Body of pancreas (tissue), 4 donors: ENCODE results near the gene PIEZO1. TPM values are rescaled to one million over a fixed set of nuclear protein-coding genes. Genes with fewer than 3 reads are reported as not detected.

Source experiments
- ATAC-seq: fragments of 150-250 bp; one replicate; pipeline ENCODE4 v1.9.1; 2016
- DNase-seq, 4 donors: peaks; one replicate each; pipeline ENCODE4 v3.0.0-alpha.2; 2019
- H3K27ac ChIP-seq, 4 donors: fragments of 200-600 bp; sonication (generic); 1 replicate in 3 of 4; 2 replicates in 1 of 4; pipeline versions ENCODE4 v1.5.1 to v1.6.1; 2016 to 2019; ENCODE audit warnings: mild to moderate bottlenecking in 1 of 4, mixed read lengths in 1 of 4, moderate library complexity in 1 of 4
- H3K27me3 ChIP-seq, 2 donors: fragments of 200-600 bp; sonication (generic); one replicate each; pipeline ENCODE4 v1.6.0; 2016; ENCODE audit warnings: mild to moderate bottlenecking in 1 of 2
- H3K36me3 ChIP-seq, 2 donors: fragments of 200-600 bp; sonication (generic); replicated peaks in 1 of 2; 2 replicates each; pipeline ENCODE4 v1.5.1; 2016; ENCODE audit warnings: low read depth in 2 of 2; ENCODE audit not compliant: insufficient read depth in 1 of 2
- H3K4me1 ChIP-seq: fragments of 200-600 bp; sonication (generic); one replicate; pipeline ENCODE4 v1.6.0; 2016
- H3K4me3 ChIP-seq, 2 donors: fragments of 200-600 bp; sonication (generic); 1 replicate in 1 of 2; 2 replicates in 1 of 2; pipeline ENCODE4 v1.5.1; 2016 to 2019
- H3K9me3 ChIP-seq, 3 donors: fragments of 200-600 bp; sonication (generic); 1 replicate in 2 of 3; 2 replicates in 1 of 3; pipeline ENCODE4 v1.5.1; 2016
- CTCF ChIP-seq, 7 experiments: fragments of 450-650 bp in 4 of 7; fragments of 200-600 bp in 3 of 7; sonication (generic) in 3 of 7; IDR thresholded peaks; one replicate each; pipeline ENCODE4 v1.5.1; 2016 to 2019; ENCODE audit warnings: antibody characterized with exemption in 7 of 7
- POLR2A ChIP-seq, 3 donors: fragments of 450-650 bp; IDR thresholded peaks; one replicate each; pipeline ENCODE4 v1.6.1; 2016; ENCODE audit warnings: antibody characterized with exemption in 3 of 3, mild to moderate bottlenecking in 2 of 3
- WGBS, 2 donors: methylation state at CpG; one replicate each; pipeline ENCODE4 v1.1.5; 2017; 5-methylcytosine and 5-hydroxymethylcytosine counted together
- intact Hi-C: fragments of 100-400 bp; cut with DNase I; formaldehyde crosslinking; loops from one replicate; pipeline ENCODE4 v1.15.1; 2023
- total RNA-seq, 2 donors: library from RNA; depleted of rRNA; stranded (reverse); fragments of >200 nt; gene quantifications; one replicate each; pipeline ENCODE4 v1.1.0, GENCODE V29; 2016

Gene PIEZO1
- total RNA-seq, 2 donors from 2014 or later, result 61.0 to 269 TPM

- H3K27ac ChIP-seq, result no peak overlapping the region
- WGBS, 2 donors, result 75 to 76% methylated on average over 4 to 21 of the region's 22 CpGs
- peaks cover 37% of the 10 kb centered on the region for H3K4me1 ChIP-seq
- ATAC-seq, result no peak
- TF ChIP-seq CTCF (IDR thresholded peaks at IDR 0.05) (no peak), POLR2A (IDR thresholded peaks at IDR 0.05) (no peak)
- H3K27me3 ChIP-seq, result no peaks in the 10 kb centered on the region
- no peak overlapping the region for H3K4me3 ChIP-seq
- DNase-seq, result no peak
- intact Hi-C loops, result no loop called here
- H3K9me3 ChIP-seq, result no peaks in the 10 kb centered on the region
- no peaks in the 10 kb centered on the region for H3K36me3 ChIP-seq
Observed at GRCh38 chr16:88805340-88805715, 20.3 kb upstream of the PIEZO1 start.

DNA sequence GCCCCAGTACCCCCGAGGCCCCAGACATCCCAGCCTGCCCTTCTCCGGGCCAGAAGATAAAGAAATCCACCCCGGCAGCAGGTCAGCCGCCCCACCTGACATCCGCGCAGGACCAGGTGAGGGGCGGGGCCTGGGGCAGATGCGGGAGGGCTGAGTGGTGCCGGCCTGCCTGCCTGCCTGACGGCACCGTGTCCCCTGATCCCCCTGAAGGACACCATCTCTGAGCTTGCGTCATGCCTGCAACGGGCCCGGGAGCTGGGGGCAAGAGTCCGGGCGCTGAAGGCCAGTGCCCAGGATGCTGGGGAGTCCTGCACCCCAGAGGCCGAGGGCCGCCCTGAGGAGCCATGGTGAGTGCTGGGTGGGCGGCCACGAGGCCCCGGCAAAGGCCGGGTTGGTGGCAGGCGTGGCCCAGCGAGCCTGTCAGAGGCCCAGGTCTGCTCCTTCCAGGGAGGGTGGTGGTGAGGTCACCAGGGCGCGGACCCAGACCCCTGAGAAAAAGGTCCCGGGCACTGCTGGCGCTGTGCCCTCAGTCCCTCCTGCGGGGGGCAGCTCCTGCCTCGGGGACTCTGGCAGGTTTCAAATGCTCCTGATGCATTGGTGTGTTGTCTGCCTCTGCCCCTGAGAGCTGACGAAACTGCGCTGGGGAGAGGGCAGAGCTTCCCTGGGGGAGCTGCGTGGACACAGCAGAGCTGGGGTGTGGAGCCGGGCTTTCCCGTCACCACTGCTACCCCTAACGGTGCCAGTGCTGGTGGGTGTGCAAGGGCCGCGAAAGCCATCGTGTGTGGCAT, 19.7 kb upstream of the PIEZO1 start:
- Histone ChIP-seq H3K27me3 (no peaks in the 10 kb centered on the region), H3K27ac (no peak overlapping the region), H3K4me1 (peaks cover 31% of the 10 kb centered on the region), H3K4me3 (no peak overlapping the region), H3K9me3 (no peaks in the 10 kb centered on the region), H3K36me3 (no peaks in the 10 kb centered on the region)
- TF ChIP-seq POLR2A (IDR thresholded peaks at IDR 0.05) (no peak), CTCF (IDR thresholded peaks at IDR 0.05) (no peak)
- intact Hi-C loops, result no loop called here
- no peak for ATAC-seq
- peak in 2 of 4 donors; percentile 40 to 45 for DNase-seq
- 0 to 20% methylated on average over 11 to 37 of the region's 39 CpGs for WGBS, 2 donors

- DNase-seq (no peak), ATAC-seq (no peak)
- Histone ChIP-seq H3K4me3 (no peak overlapping the region), H3K9me3 (no peaks in the 10 kb centered on the region), H3K27ac (no peak overlapping the region), H3K4me1 (peaks cover 25% of the 10 kb centered on the region), H3K27me3 (no peaks in the 10 kb centered on the region), H3K36me3 (no peaks in the 10 kb centered on the region)
- TF ChIP-seq POLR2A (IDR thresholded peaks at IDR 0.05), result no peak
- no peak for TF ChIP-seq CTCF (IDR thresholded peaks at IDR 0.05)
- intact Hi-C loops, result no loop called here
- 3 to 4% methylated on average over 5 to 16 of the region's 16 CpGs for WGBS, 2 donors
Observed at GRCh38 chr16:88804173-88804551, 19.1 kb upstream of the PIEZO1 start.

GRCh38 chr16:88803264-88803987, 18.4 kb upstream of the PIEZO1 start, which contains the start of gene CDT1:
Gene CDT1 (plus strand): TSS chr16:88803789. CDS start chr16:88803832, 43 bp downstream.
- Histone ChIP-seq H3K36me3 (no peaks in the 10 kb centered on the region), H3K4me3 (peak within 1 kb of the TSS in 1 of 2 donors; percentile 60), H3K4me1 (peaks cover 23% of the 10 kb centered on the region), H3K27ac (peak within 1 kb of the TSS in 2 of 4 donors; percentile 39 to 56), H3K9me3 (no peaks in the 10 kb centered on the region), H3K27me3 (no peaks in the 10 kb centered on the region)
- 0 to 1% methylated on average over 21 to 64 of the region's 98 CpGs for WGBS, 2 donors
- DNase-seq (peak; percentile 81 to 89 (median 84)), ATAC-seq (peak; percentile 88)
- peak in 1 of 7 experiments; percentile 5 for TF ChIP-seq CTCF (IDR thresholded peaks at IDR 0.05)
- peak in 2 of 3 donors; percentile 54 to 56 for TF ChIP-seq POLR2A (IDR thresholded peaks at IDR 0.05)
- intact Hi-C loops, result no loop called here
